ENCODE results near the gene CACNG3.

- TF ChIP-seq RARB (CRISPR knock-in tag; IDR thresholded peaks at IDR 0.05), result no peak
- TF ChIP-seq CSDC2 (CRISPR knock-in tag; IDR thresholded peaks at IDR 0.05), result no peak
- no peak for TF ChIP-seq POU6F1 (CRISPR knock-in tag; IDR thresholded peaks at IDR 0.05; ENCODE audit: borderline replicate concordance, low read depth)
- no peak for TF ChIP-seq PPARA (CRISPR knock-in tag; IDR thresholded peaks at IDR 0.05; ENCODE audit: borderline replicate concordance)
- TF ChIP-seq BACH2 (CRISPR knock-in tag; IDR thresholded peaks at IDR 0.05; ENCODE audit: borderline replicate concordance), result no peak
- no peak for TF ChIP-seq SNAI2 (CRISPR knock-in tag; IDR thresholded peaks at IDR 0.05)
- no peak for TF ChIP-seq CREB5 (CRISPR knock-in tag; IDR thresholded peaks at IDR 0.05; ENCODE audit: low read depth)
- TF ChIP-seq CSRNP3 (CRISPR knock-in tag; IDR thresholded peaks at IDR 0.05), result no peak
- TF ChIP-seq PATZ1 (CRISPR knock-in tag; IDR thresholded peaks at IDR 0.05; ENCODE audit: borderline replicate concordance), result no peak
- no peak for TF ChIP-seq ZFP3 (CRISPR knock-in tag; IDR thresholded peaks at IDR 0.05)
- TF ChIP-seq ZNF565 (CRISPR knock-in tag; conservative IDR thresholded peaks at IDR 0.05; ENCODE audit: low read depth), result no peak
- TF ChIP-seq ZNF8 (CRISPR knock-in tag; IDR thresholded peaks at IDR 0.05), result no peak
Observed at GRCh38 chr16:24286741-24287405, 30.7 kb downstream of the CACNG3 start.

All from SK-N-SH treated with all-trans-retinoic acid at 6 μM for 48 hours (cell line).